Measurements from ENCODE around the gene CTBP2.

The CTBP2 gene

GRCh38 chr10:124953421-124953820 lies 206.9 kb downstream of the CTBP2 start:
- TF ChIP-seq, protein P1, sequence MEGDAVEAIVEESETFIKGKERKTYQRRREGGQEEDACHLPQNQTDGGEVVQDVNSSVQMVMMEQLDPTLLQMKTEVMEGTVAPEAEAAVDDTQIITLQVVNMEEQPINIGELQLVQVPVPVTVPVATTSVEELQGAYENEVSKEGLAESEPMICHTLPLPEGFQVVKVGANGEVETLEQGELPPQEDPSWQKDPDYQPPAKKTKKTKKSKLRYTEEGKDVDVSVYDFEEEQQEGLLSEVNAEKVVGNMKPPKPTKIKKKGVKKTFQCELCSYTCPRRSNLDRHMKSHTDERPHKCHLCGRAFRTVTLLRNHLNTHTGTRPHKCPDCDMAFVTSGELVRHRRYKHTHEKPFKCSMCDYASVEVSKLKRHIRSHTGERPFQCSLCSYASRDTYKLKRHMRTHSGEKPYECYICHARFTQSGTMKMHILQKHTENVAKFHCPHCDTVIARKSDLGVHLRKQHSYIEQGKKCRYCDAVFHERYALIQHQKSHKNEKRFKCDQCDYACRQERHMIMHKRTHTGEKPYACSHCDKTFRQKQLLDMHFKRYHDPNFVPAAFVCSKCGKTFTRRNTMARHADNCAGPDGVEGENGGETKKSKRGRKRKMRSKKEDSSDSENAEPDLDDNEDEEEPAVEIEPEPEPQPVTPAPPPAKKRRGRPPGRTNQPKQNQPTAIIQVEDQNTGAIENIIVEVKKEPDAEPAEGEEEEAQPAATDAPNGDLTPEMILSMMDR (IDR thresholded peaks at IDR 0.05; ENCODE audit: insufficient read depth, low read length, missing control alignments): no peak
- no peak overlapping the region for H3K4me3 ChIP-seq (ENCODE audit: low read depth, low read length)
- ChIA-PET POLR2A (no interaction called here), CTCF (interaction anchor here (0.9 kb wide), 1 partner anchor 39 kb away, joined by 3 read pairs; no protein-coding TSS in a partner anchor)
- no peak for DNase-seq (ENCODE audit: low read depth, low spot score)

GRCh38 chr10:124952123-124952522 lies 208.2 kb downstream of the CTBP2 start:
- DNase-seq (ENCODE audit: low read depth, low spot score): no peak
- ChIA-PET POLR2A (no interaction called here), CTCF (interaction anchor here (0.6 to 1.0 kb wide), 2 partner anchors 10 to 136 kb away, joined by 3 read pairs; no protein-coding TSS in a partner anchor)
- TF ChIP-seq, protein P1 (IDR thresholded peaks at IDR 0.05; ENCODE audit: insufficient read depth, low read length, missing control alignments): no peak
- H3K4me3 ChIP-seq (ENCODE audit: low read depth, low read length): no peak overlapping the region

DNA sequence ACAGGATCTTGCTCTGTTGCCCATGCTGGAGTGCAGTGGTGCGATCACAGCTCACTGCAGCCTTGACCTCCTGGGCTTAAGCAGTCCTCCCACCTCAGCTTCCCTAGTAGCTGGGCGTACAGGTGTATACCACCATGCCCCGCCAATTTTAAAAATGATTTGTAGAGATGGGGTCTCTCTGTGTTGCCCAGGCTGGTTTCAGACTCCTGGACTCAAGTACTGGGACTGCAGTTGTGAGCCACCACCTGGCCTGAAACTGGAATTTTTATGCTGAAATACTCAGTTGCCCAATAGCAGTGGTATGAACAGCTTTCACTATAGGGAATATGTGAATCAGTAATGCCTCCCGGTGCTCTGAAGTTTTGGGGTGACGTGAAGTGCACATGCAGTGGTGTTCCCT lies 210.8 kb downstream of the CTBP2 start:
- ChIA-PET CTCF (no interaction called here), POLR2A (no interaction called here)
- TF ChIP-seq, protein P1 (IDR thresholded peaks at IDR 0.05; ENCODE audit: insufficient read depth, low read length, missing control alignments): no peak
- no peak overlapping the region for H3K4me3 ChIP-seq (ENCODE audit: low read depth, low read length)
- DNase-seq (ENCODE audit: low read depth, low spot score): no peak

GRCh38 chr10:124946945-124947344 lies 213.4 kb downstream of the CTBP2 start:
- DNase-seq (ENCODE audit: low read depth, low spot score): no peak
- POLR2A ChIA-PET: no interaction called here
- CTCF ChIA-PET: no interaction called here
- no peak overlapping the region for H3K4me3 ChIP-seq (ENCODE audit: low read depth, low read length)
- TF ChIP-seq, protein P1 (IDR thresholded peaks at IDR 0.05; ENCODE audit: insufficient read depth, low read length, missing control alignments): no peak

GRCh38 chr10:124944982-124945381 lies 215.4 kb downstream of the CTBP2 start:
- CTCF ChIA-PET: interaction anchor here (1.0 kb wide), 1 partner anchor 12 kb away, joined by 3 read pairs; no protein-coding TSS in a partner anchor
- H3K4me3 ChIP-seq (ENCODE audit: low read depth, low read length): no peak overlapping the region
- TF ChIP-seq, protein P1 (IDR thresholded peaks at IDR 0.05; ENCODE audit: insufficient read depth, low read length, missing control alignments): no peak
- POLR2A ChIA-PET: no interaction called here
- no peak for DNase-seq (ENCODE audit: low read depth, low spot score)

GRCh38 chr10:124943301-124944092 lies 216.9 kb downstream of the CTBP2 start:
- TF ChIP-seq, protein P1 (IDR thresholded peaks at IDR 0.05; ENCODE audit: insufficient read depth, low read length, missing control alignments): no peak
- DNase-seq (ENCODE audit: low read depth, low spot score): peak; percentile 58
- ChIA-PET POLR2A (no interaction called here), CTCF (interaction anchor here (0.6 to 1.7 kb wide), 3 partner anchors 9 to 109 kb away, joined by 3 to 4 read pairs (median 4); no protein-coding TSS in a partner anchor)
- H3K4me3 ChIP-seq (ENCODE audit: low read depth, low read length): no peak overlapping the region
